Measurements from ENCODE around the gene KIAA2012.

KIAA2012 gene

DNA sequence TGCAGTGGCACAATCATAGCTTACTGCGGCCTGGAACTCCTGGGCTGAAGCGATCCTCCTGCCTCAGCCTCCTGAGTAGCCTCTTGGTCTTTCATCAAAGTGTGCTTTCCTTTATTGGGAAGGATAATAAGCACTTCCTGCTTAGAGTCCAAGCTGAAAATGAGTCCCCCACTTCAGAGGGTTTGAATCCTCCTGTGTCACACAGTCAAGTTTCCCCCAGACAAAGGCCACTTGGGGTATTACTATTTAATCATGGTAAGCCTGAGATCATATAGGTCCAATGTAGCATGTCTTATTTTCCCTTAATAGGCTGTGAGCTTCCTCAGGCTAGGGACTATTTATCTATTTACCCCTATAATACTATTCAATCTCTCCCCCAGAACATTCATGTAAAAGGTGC is 11.4 kb upstream of the KIAA2012 start:
- TF ChIP-seq, protein P1, sequence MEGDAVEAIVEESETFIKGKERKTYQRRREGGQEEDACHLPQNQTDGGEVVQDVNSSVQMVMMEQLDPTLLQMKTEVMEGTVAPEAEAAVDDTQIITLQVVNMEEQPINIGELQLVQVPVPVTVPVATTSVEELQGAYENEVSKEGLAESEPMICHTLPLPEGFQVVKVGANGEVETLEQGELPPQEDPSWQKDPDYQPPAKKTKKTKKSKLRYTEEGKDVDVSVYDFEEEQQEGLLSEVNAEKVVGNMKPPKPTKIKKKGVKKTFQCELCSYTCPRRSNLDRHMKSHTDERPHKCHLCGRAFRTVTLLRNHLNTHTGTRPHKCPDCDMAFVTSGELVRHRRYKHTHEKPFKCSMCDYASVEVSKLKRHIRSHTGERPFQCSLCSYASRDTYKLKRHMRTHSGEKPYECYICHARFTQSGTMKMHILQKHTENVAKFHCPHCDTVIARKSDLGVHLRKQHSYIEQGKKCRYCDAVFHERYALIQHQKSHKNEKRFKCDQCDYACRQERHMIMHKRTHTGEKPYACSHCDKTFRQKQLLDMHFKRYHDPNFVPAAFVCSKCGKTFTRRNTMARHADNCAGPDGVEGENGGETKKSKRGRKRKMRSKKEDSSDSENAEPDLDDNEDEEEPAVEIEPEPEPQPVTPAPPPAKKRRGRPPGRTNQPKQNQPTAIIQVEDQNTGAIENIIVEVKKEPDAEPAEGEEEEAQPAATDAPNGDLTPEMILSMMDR (IDR thresholded peaks at IDR 0.05; ENCODE audit: low read depth, low read length, missing control alignments) = no peak
- no peak for DNase-seq (ENCODE audit: low read depth)
- no peak overlapping the region for H3K4me3 ChIP-seq (ENCODE audit: low read depth, low read length)
- in situ Hi-C loops (cut with HindIII; ENCODE audit: low sequenced_read_pairs) = no loop called here

DNA sequence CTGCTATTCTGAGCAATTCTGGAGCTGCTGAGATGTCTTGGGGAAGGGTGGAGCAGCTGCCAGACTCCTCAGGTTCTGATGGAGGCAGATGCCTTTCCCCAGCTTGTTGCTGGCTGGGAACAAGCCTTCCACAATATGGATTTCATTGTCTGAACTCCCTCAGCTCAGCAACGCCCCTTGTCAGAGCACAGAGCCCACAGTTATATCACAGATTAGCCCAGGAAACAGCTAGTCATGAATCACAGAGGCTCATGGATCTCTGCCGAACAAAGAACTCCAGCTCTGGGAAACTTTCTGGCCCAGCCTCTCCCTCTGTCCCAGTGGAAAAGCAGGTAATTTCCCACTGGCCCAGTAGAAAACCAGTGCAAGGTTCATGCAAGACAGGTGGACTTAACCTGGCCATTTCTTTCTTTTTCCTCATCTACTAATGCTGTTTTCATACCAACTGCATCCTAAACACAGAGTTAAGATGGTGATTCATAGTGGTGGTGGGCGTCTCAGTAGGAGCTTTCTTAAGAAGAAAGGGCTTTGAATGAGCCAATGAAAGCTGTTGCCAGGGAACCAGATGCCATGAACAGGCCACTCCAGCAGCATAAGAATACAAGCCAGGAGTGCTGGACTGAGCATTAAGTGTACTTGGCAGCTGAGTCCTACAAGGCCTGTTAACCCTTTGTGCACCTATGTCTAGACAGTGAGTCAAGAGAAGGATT is 8.7 kb upstream of the KIAA2012 start:
- peak; percentile 99 for DNase-seq (ENCODE audit: low read depth)
- in situ Hi-C loops (cut with HindIII; ENCODE audit: low sequenced_read_pairs) = no loop called here
- H3K4me3 ChIP-seq (ENCODE audit: low read depth, low read length) = peak overlapping the region; percentile 9
- TF ChIP-seq, protein P1 (IDR thresholded peaks at IDR 0.05; ENCODE audit: low read depth, low read length, missing control alignments) = no peak

DNA sequence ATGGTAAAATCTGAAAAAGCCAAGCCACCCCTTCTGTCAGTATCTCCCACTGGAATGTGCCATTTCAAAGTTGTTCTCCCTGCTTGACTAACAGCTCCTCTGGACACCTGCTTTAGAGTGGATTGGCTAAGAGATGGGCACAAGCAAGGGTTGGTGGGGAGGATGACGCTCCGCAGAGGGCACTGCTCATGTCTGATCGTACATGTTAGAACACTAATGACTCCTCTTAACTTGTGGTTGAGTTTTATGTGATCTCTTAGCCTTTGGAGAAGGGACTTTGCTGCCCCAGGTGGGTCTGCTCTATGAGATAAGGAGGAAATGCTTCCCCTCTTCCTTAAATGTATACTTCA is 8.2 kb upstream of the KIAA2012 start:
- DNase-seq (ENCODE audit: low read depth) = no peak
- no peak overlapping the region for H3K4me3 ChIP-seq (ENCODE audit: low read depth, low read length)
- in situ Hi-C loops (cut with HindIII; ENCODE audit: low sequenced_read_pairs) = no loop called here
- TF ChIP-seq, protein P1 (IDR thresholded peaks at IDR 0.05; ENCODE audit: low read depth, low read length, missing control alignments) = no peak

DNA sequence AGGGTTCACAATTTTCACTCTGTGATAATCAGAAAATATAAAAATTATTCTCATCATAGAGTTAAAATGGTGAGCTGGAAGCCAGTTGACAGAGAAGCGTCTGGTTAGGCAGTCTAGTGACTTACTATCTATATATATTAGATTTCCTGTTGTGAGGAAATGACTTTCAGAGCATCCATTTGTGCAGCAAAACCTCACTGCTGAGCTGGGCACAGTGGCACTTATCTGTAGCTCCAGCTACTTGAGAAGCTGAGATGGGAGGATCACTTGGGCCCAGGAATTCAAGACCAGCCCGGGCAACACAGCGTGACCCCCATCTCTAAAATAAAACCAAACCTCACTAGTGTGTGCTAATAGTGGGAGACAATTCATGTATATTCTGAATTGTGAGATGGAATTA is 7.2 kb upstream of the KIAA2012 start:
- DNase-seq (ENCODE audit: low read depth) = no peak
- TF ChIP-seq, protein P1 (IDR thresholded peaks at IDR 0.05; ENCODE audit: low read depth, low read length, missing control alignments) = no peak
- H3K4me3 ChIP-seq (ENCODE audit: low read depth, low read length) = no peak overlapping the region
- in situ Hi-C loops (cut with HindIII; ENCODE audit: low sequenced_read_pairs) = no loop called here

DNA sequence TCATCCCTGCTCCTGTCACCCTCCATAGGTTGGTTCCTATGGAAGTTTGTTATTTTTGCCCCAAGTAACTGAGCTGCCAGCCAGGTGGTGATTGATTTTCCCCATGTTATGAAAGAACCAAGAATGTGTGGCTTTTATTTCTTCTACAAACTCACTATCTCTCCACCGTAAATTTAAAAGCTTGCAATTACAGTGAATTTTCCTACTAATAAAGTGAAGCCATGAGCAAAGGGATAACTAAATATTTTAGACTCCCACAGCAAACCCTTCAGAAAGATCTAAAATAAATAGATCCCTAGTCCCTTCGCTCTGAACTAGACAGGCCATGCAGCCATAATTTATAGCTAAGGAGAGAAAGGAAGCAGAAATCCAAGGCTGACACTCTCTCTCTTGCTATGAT is 6.2 kb upstream of the KIAA2012 start:
- in situ Hi-C loops (cut with HindIII; ENCODE audit: low sequenced_read_pairs) = no loop called here
- TF ChIP-seq, protein P1 (IDR thresholded peaks at IDR 0.05; ENCODE audit: low read depth, low read length, missing control alignments) = no peak
- DNase-seq (ENCODE audit: low read depth) = no peak
- H3K4me3 ChIP-seq (ENCODE audit: low read depth, low read length) = no peak overlapping the region

DNA sequence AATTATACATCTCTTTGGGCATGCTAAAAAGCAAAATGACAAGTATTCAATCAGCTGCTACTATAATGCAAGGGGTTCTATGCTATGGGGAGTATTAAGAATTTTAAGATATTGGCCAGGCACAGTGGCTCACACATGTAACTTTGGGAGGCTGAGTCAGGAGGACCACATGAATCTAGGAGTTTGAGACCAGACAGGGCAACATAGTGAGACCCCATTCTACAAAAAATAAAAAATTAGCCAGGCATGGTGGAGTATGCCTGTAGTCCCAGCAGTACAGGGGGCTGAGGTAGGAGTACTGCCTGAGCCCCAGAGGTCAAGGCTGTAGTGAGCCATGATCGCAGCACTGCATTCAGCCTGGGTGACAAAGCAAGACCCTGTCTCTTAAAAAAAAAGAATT is 5.5 kb upstream of the KIAA2012 start:
- no peak for DNase-seq (ENCODE audit: low read depth)
- no peak overlapping the region for H3K4me3 ChIP-seq (ENCODE audit: low read depth, low read length)
- in situ Hi-C loops (cut with HindIII; ENCODE audit: low sequenced_read_pairs) = no loop called here
- TF ChIP-seq, protein P1 (IDR thresholded peaks at IDR 0.05; ENCODE audit: low read depth, low read length, missing control alignments) = no peak
